Measurements from ENCODE around the gene ASCL5. TPM values are rescaled to one million over a fixed set of nuclear protein-coding genes. Genes with fewer than 3 reads are reported as not detected.

Gene ASCL5
- total RNA-seq, 3 donors from 2014 or later = not detected

DNA sequence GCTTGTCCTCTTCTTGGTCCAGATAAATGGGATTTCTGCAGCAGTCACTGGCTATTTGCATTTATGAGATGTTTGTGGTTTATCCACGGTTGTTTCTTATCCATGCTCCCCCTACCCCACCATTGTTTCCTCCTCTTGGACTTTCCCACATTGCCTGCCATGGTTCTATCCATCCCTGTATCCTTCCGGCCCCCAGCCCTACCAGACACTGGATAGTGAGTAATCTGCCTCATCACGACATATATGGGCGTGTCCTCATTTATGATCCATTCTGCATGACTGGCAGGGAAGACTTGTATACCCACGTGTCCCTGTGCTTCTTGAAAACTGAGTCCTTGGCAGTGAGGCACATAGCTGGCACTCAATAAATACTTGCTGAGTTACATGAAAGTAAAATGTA lies 54.8 kb downstream of the ASCL5 start:
- H3K27me3 ChIP-seq = no peaks in the 10 kb centered on the region
- H3K9me3 ChIP-seq = no peaks in the 10 kb centered on the region
- no peak for DNase-seq (ENCODE audit: low spot score in 2 of 2)
- no peaks in the 10 kb centered on the region for H3K36me3 ChIP-seq
- intact Hi-C loops (cut with DNase I; ENCODE audit: low total_unique reads) = no loop called here
- no peak overlapping the region for H3K4me3 ChIP-seq
- TF ChIP-seq POLR2AphosphoS5 (IDR thresholded peaks at IDR 0.05) (no peak), POLR2A (IDR thresholded peaks at IDR 0.05) (no peak)
- TF ChIP-seq, protein P1, sequence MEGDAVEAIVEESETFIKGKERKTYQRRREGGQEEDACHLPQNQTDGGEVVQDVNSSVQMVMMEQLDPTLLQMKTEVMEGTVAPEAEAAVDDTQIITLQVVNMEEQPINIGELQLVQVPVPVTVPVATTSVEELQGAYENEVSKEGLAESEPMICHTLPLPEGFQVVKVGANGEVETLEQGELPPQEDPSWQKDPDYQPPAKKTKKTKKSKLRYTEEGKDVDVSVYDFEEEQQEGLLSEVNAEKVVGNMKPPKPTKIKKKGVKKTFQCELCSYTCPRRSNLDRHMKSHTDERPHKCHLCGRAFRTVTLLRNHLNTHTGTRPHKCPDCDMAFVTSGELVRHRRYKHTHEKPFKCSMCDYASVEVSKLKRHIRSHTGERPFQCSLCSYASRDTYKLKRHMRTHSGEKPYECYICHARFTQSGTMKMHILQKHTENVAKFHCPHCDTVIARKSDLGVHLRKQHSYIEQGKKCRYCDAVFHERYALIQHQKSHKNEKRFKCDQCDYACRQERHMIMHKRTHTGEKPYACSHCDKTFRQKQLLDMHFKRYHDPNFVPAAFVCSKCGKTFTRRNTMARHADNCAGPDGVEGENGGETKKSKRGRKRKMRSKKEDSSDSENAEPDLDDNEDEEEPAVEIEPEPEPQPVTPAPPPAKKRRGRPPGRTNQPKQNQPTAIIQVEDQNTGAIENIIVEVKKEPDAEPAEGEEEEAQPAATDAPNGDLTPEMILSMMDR (IDR thresholded peaks at IDR 0.05) = no peak
- H3K27ac ChIP-seq = no peak overlapping the region
- no peaks in the 10 kb centered on the region for H3K4me1 ChIP-seq

DNA sequence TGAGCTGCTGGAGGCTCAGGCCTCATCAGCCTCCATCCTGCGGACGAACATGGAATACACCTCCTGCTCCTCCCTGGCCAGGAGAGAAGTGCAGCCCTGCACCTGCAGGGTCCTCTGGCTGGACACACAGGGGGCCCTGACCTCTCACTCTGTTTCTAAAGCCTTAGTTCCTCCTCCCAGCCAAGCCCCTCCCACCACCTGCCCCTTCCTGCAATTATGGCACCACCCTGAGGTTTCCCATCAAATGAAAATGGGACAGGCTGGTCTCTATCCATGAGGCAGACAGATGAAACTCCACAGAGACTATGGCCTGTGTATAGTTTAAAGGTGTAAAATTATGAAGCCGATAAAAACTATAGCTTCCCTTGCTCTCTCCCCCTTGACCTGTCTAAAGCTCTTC lies 57.3 kb downstream of the ASCL5 start:
- TF ChIP-seq POLR2AphosphoS5 (IDR thresholded peaks at IDR 0.05) = no peak
- TF ChIP-seq POLR2A (IDR thresholded peaks at IDR 0.05) = no peak
- TF ChIP-seq, protein P1 (IDR thresholded peaks at IDR 0.05) = no peak
- Histone ChIP-seq H3K4me3 (no peak overlapping the region), H3K36me3 (no peaks in the 10 kb centered on the region), H3K4me1 (no peaks in the 10 kb centered on the region), H3K27ac (no peak overlapping the region), H3K27me3 (peaks cover 0 to 5% of the 10 kb centered on the region in 2 donors), H3K9me3 (no peaks in the 10 kb centered on the region)
- DNase-seq (ENCODE audit: low spot score in 2 of 2) = no peak
- intact Hi-C loops (cut with DNase I; ENCODE audit: low total_unique reads) = no loop called here

GRCh38 chr1:201068976-201069375 lies 58.0 kb downstream of the ASCL5 start:
- Histone ChIP-seq H3K9me3 (no peaks in the 10 kb centered on the region), H3K27ac (no peak overlapping the region), H3K4me1 (no peaks in the 10 kb centered on the region), H3K36me3 (no peaks in the 10 kb centered on the region), H3K27me3 (peaks cover 0 to 5% of the 10 kb centered on the region in 2 donors), H3K4me3 (no peak overlapping the region)
- DNase-seq (ENCODE audit: low spot score in 2 of 2) = no peak
- intact Hi-C loops (cut with DNase I; ENCODE audit: low total_unique reads) = no loop called here
- TF ChIP-seq POLR2A (IDR thresholded peaks at IDR 0.05) = no peak
- TF ChIP-seq, protein P1 (IDR thresholded peaks at IDR 0.05) = no peak
- TF ChIP-seq POLR2AphosphoS5 (IDR thresholded peaks at IDR 0.05) = no peak

DNA sequence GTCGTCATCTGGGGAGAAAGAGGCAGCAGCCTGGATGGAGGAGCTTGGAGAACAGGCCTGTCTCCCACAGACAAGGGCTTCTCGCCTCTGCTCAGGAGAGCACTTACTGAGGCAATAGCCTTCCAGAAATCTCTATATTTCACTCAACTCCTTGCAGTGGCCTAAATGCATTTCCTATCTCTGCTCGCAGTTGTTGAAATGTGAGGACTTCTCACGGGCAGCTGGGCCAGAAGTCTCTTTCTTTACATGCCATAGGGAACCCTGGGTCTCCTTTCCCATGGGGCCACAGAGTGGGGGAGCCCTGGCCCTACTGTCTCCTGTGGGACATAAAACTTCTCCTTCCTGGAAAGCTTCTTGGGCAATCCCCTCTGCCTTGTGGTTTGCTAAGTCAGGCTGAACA lies 60.0 kb downstream of the ASCL5 start:
- Histone ChIP-seq H3K4me3 (no peak overlapping the region), H3K4me1 (no peaks in the 10 kb centered on the region), H3K27me3 (peaks cover 0 to 5% of the 10 kb centered on the region in 2 donors), H3K36me3 (no peaks in the 10 kb centered on the region), H3K9me3 (no peaks in the 10 kb centered on the region), H3K27ac (no peak overlapping the region)
- intact Hi-C loops (cut with DNase I; ENCODE audit: low total_unique reads) = no loop called here
- no peak for DNase-seq (ENCODE audit: low spot score in 2 of 2)
- TF ChIP-seq POLR2AphosphoS5 (IDR thresholded peaks at IDR 0.05) = no peak
- TF ChIP-seq POLR2A (IDR thresholded peaks at IDR 0.05) = no peak
- TF ChIP-seq, protein P1 (IDR thresholded peaks at IDR 0.05) = no peak

DNA sequence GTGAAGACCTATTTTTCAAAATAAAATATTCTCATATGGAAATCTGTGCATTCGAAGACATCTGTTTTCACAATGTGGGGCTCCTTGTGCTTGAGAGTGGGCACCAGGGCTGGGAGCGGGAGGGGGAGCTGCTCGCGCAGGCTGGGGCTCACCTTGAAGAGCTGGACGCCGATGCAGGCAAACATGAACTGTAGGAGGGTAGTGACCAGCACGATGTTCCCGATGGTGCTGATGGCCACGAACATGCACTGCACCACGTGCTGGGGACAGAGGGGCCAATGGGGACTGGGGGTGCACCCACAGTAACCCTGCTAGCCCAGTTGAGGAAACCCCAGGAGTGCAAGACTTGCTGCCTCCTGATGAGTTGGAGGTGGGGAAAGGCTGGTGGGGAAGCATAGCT lies 61.3 kb downstream of the ASCL5 start:
- DNase-seq (ENCODE audit: low spot score in 2 of 2) = no peak
- peaks cover 0 to 5% of the 10 kb centered on the region in 2 donors for H3K27me3 ChIP-seq
- H3K4me1 ChIP-seq = no peaks in the 10 kb centered on the region
- no peak overlapping the region for H3K27ac ChIP-seq
- no peak overlapping the region for H3K4me3 ChIP-seq
- intact Hi-C loops (cut with DNase I; ENCODE audit: low total_unique reads) = no loop called here
- TF ChIP-seq POLR2AphosphoS5 (IDR thresholded peaks at IDR 0.05) = no peak
- TF ChIP-seq, protein P1 (IDR thresholded peaks at IDR 0.05) = no peak
- no peak for TF ChIP-seq POLR2A (IDR thresholded peaks at IDR 0.05)
- H3K36me3 ChIP-seq = no peaks in the 10 kb centered on the region
- H3K9me3 ChIP-seq = no peaks in the 10 kb centered on the region

Data from breast epithelium (tissue), 4 donors.